Adrenal gland (tissue), 12 donors: ENCODE measurements around the gene CAMKMT. TPM values are rescaled to one million over a fixed set of nuclear protein-coding genes. Genes with fewer than 3 reads are reported as not detected.

Experiments
- DNase-seq, 7 donors: peaks; one replicate each; pipeline ENCODE4 v3.0.0-alpha.2; 2019 to 2020
- H3K27ac ChIP-seq, 5 donors: fragments of 200-600 bp; sonication (generic) in 4 of 5; 1 replicate in 3 of 5; 2 replicates in 2 of 5; pipeline versions ENCODE4 v1.5.1 to v1.8.0; 2016 to 2020; ENCODE audit warnings: mild to moderate bottlenecking in 1 of 5
- H3K27me3 ChIP-seq: fragments of 200-600 bp; 2 replicates; pipeline ENCODE4 v1.8.0; 2021
- H3K36me3 ChIP-seq, 2 donors: fragments of 200-600 bp; replicated peaks in 1 of 2; 1 replicate in 1 of 2; 2 replicates in 1 of 2; pipeline versions ENCODE4 v1.5.1 to v1.8.0; 2018 to 2022
- H3K4me1 ChIP-seq, 2 donors: fragments of 200-600 bp; replicated peaks in 1 of 2; 1 replicate in 1 of 2; 2 replicates in 1 of 2; pipeline versions ENCODE4 v1.5.1 to v1.8.0; 2018 to 2021
- H3K4me3 ChIP-seq, 4 donors: fragments of 200-600 bp; sonication (generic) in 3 of 4; one replicate each; pipeline ENCODE4 v1.5.1; 2016 to 2018
- H3K9me3 ChIP-seq, 3 donors: fragments of 200-600 bp; sonication (generic) in 1 of 3; replicated peaks in 1 of 3; 1 replicate in 2 of 3; 2 replicates in 1 of 3; pipeline versions ENCODE4 v1.5.1 to v1.8.0; 2016 to 2021
- CTCF ChIP-seq, 6 experiments: fragments of 450-650 bp in 4 of 6; fragments of 200-600 bp in 2 of 6; sonication (generic) in 1 of 6; IDR thresholded peaks; 1 replicate in 5 of 6; 2 replicates in 1 of 6; pipeline versions ENCODE4 v1.5.1 to v1.8.0; 2016 to 2021; ENCODE audit warnings: antibody characterized with exemption in 6 of 6, mild to moderate bottlenecking in 2 of 6, moderate library complexity in 1 of 6
- POLR2A ChIP-seq, 2 donors: fragments of 450-650 bp; IDR thresholded peaks; one replicate each; pipeline ENCODE4 v1.6.1; 2017; ENCODE audit warnings: antibody characterized with exemption in 2 of 2, mild to moderate bottlenecking in 2 of 2, moderate library complexity in 1 of 2
- WGBS, 4 donors: extraction: QIAGEN DNeasy Blood & Tissue Kit in 2 of 4; methylation state at CpG; one replicate each; pipeline versions ENCODE4 v1.1.5 to v1.1.7; 2013 to 2017; 5-methylcytosine and 5-hydroxymethylcytosine counted together
- intact Hi-C, 2 donors: fragments of 100-400 bp; cut with DNase I; formaldehyde crosslinking; loops; one replicate each; pipeline versions ENCODE4 v1.14.1 to v1.15.0; 2022 to 2023
- polyA plus RNA-seq, 3 donors: library from polyadenylated mRNA; stranded (reverse); fragments of 200-250 nt in 2 of 3; fragments of 350-450 nt in 1 of 3; fragmentation: Illumina TruSeq in 1 of 3; extraction: RNeasy Lipid Tissue Mini Kit (QIAGEN cat#74804) in 1 of 3; gene quantifications; one replicate each; pipeline ENCODE4 v1.2.3, GENCODE V29; 2013 to 2014
- total RNA-seq, 9 donors: library from RNA; depleted of rRNA in 4 of 9; stranded (reverse); fragments of >200 nt in 4 of 9; fragments of 120-200 nt in 1 of 9; fragmentation: NEBNext Ultra II Directional in 1 of 9; extraction: Animal tissue kit (Norgen Biotek cat#: 25700) in 1 of 9; gene quantifications; one replicate each; pipeline versions ENCODE4 v1.1.0 to v1.2.4, GENCODE V29; 2013 to 2023
- donor health status: healthy with polysubstance abuse.
- donor health status: Bipolar disorder and iron deficiency.
- donor health status: DM: yes; HTN: yes; CAD: no.
- donor health status: DM: no; HTN: no; CAD: no.
- donor health status: DM: no; HTN: no; CAD: no.
- donor health status: DM: yes; HTN: yes; CAD: no.

Gene CAMKMT
- total and polyA plus RNA-seq, 12 donors = 2.6 to 14.0 (median 8.6) TPM

- no peaks in the 10 kb centered on the region for H3K27me3 ChIP-seq
- no peak for DNase-seq
- intact Hi-C loops = no loop called here
- no peaks in the 10 kb centered on the region for H3K4me1 ChIP-seq
- H3K4me3 ChIP-seq = no peak overlapping the region
- no peak for TF ChIP-seq POLR2A (IDR thresholded peaks at IDR 0.05)
- TF ChIP-seq CTCF (IDR thresholded peaks at IDR 0.05) = no peak
- 24 to 63% (median 55%) methylated on average over 1 of the region's 1 CpG for WGBS, 4 donors
- no peaks in the 10 kb centered on the region for H3K36me3 ChIP-seq
- H3K9me3 ChIP-seq = no peaks in the 10 kb centered on the region
- no peak overlapping the region for H3K27ac ChIP-seq
These were observed 173.6 kb downstream of the CAMKMT start for GRCh38 chr2:44535376-44535775.

- TF ChIP-seq POLR2A (IDR thresholded peaks at IDR 0.05) = no peak
- no peak for TF ChIP-seq CTCF (IDR thresholded peaks at IDR 0.05)
- Histone ChIP-seq H3K27ac (no peak overlapping the region), H3K4me1 (no peaks in the 10 kb centered on the region), H3K4me3 (no peak overlapping the region), H3K27me3 (no peaks in the 10 kb centered on the region), H3K9me3 (no peaks in the 10 kb centered on the region), H3K36me3 (no peaks in the 10 kb centered on the region)
- 89 to 94% (median 93%) methylated on average over 2 of the region's 2 CpGs for whole genome bisulfite sequencing, 4 donors
- intact Hi-C loops = no loop called here
- DNase-seq = no peak
These were observed 175.5 kb downstream of the CAMKMT start for GRCh38 chr2:44537264-44537663.

GRCh38 chr2:44542520-44542919 lies 180.8 kb downstream of the CAMKMT start:
- Histone ChIP-seq H3K36me3 (no peaks in the 10 kb centered on the region), H3K27ac (no peak overlapping the region), H3K9me3 (no peaks in the 10 kb centered on the region), H3K4me1 (peaks cover 0 to 4% of the 10 kb centered on the region in 2 donors), H3K27me3 (no peaks in the 10 kb centered on the region), H3K4me3 (no peak overlapping the region)
- intact Hi-C loops = no loop called here
- DNase-seq = no peak
- 65 to 96% (median 74%) methylated on average over 2 of the region's 2 CpGs for WGBS, 4 donors
- no peak for TF ChIP-seq POLR2A (IDR thresholded peaks at IDR 0.05)
- TF ChIP-seq CTCF (IDR thresholded peaks at IDR 0.05) = no peak

GRCh38 chr2:44543773-44544725 lies 182.3 kb downstream of the CAMKMT start:
- WGBS, 4 donors = 85 to 88% (median 87%) methylated on average over 2 of the region's 2 CpGs
- TF ChIP-seq POLR2A (IDR thresholded peaks at IDR 0.05) = no peak
- no peak for TF ChIP-seq CTCF (IDR thresholded peaks at IDR 0.05)
- Histone ChIP-seq H3K27me3 (no peaks in the 10 kb centered on the region), H3K9me3 (no peaks in the 10 kb centered on the region), H3K4me3 (no peak overlapping the region), H3K36me3 (no peaks in the 10 kb centered on the region), H3K4me1 (peaks cover 10 to 11% of the 10 kb centered on the region in 2 donors), H3K27ac (no peak overlapping the region)
- intact Hi-C loops = no loop called here
- no peak for DNase-seq
